K562 treated with DMSO at 1 percent for 48 hours (cell line): ENCODE measurements around the gene PUDP. TPM values are rescaled to one million over a fixed set of nuclear protein-coding genes. Genes with fewer than 3 reads are reported as not detected.

Experiments used
- total RNA-seq: library from RNA; unstranded; fragments of 300-600 nt; gene quantifications from 2 replicates; pipeline ENCODE4 v1.2.3, GENCODE V29; 2022; ENCODE audit warnings: low replicate concordance; ENCODE audit errors: extremely low read depth

PUDP gene
- total RNA-seq = not detected in 2 replicates

GRCh38 chrX:7147978-7148854 is at the start of gene PUDP:
Gene PUDP (minus strand): TSS chrX:7148153. CDS start chrX:7148113, 40 bp downstream.

DNA sequence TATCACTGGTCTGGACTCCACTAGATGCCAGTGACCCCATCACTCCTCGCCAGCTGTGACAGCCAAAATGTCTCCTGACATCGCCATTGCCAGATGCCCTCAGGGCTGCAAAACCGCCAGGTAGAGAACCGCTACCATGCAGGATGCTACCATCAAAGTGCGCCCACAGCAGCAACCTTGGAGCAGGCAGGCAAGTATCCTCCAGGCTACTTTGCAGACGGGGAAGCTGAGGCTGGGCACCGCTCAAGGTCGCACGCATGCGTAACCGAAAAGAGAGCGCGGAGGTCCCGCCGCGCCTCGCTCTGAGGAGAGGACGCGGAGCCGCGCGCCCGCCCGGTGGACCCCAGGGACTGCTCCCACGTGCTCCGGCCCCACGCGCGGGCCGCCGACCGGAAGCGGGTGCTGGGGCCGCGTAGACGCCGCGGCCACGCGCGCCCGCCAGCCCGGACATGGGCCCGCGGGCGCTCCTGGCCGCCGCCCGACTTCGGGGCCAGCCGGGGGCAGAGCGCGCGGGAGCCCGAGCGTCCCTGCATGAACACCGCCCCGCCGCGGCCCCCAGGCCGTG is 458 bp downstream of the PUDP start, which contains the start of gene STS:
Gene STS, plus strand, starts transcription at position 300 of the 565 bp plus-strand sequence. CDS start 105,488 bp downstream, outside the sequence.

Other genes with a start within 250 kb of the PUDP start
- not detected in 2 replicates for gene STS, start 441 bp downstream of the PUDP start, total RNA-seq